BE2C (cell line): ENCODE measurements around the gene NAV3.

Experiments
- DNase-seq: peaks from one replicate; pipeline ENCODE4 v3.0.0-alpha.2; 2020
- H3K27me3 ChIP-seq: fragments of 250-450 bp; sonication (Bioruptor Pico); 2 replicates; pipeline ENCODE4 v1.5.1; 2020; ENCODE audit warnings: mild to moderate bottlenecking
- H3K36me3 ChIP-seq: fragments of 250-450 bp; sonication (Bioruptor Pico); 2 replicates; pipeline ENCODE4 v1.5.1; 2020; ENCODE audit warnings: mild to moderate bottlenecking
- H3K4me1 ChIP-seq: fragments of 250-450 bp; sonication (Bioruptor Pico); 2 replicates; pipeline ENCODE4 v1.5.1; 2020
- H3K4me3 ChIP-seq: 2 replicates; pipeline ENCODE4 v1.5.1; 2011; ENCODE audit warnings: low read depth, low read length
- H3K9me3 ChIP-seq: fragments of 250-450 bp; sonication (Bioruptor Pico); 2 replicates; pipeline ENCODE4 v1.5.1; 2020
- TF ChIP-seq, protein P1 (sequence below): IDR thresholded peaks from 2 replicates; pipeline ENCODE4 v1.5.1; 2012; ENCODE audit warnings: mild to moderate bottlenecking, low read depth, low read length

NAV3 gene

DNA sequence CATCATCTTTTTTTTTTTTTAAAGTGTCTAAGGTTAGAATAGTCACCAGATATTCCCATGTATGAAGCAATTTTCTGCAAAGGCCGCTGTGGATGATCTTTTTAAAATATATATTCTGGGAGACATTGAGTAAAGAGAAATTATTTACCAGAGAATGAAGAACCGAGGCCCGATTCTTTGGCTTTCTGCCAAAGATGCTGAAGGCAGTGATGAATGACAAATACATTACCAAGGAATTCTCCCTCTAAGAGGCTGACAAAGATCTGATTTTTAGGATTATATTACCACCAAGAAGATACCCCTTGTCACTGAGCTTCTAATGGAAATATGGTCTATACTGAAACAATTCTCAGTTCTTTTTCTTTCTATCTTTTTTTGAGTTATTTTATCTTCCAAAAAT is 336.8 kb downstream of the NAV3 start:
- Histone ChIP-seq H3K9me3 (no peaks in the 10 kb centered on the region), H3K36me3 (no peaks in the 10 kb centered on the region), H3K4me1 (no peaks in the 10 kb centered on the region), H3K4me3 (no peak overlapping the region), H3K27me3 (peaks cover 81% of the 10 kb centered on the region)
- TF ChIP-seq, protein P1, sequence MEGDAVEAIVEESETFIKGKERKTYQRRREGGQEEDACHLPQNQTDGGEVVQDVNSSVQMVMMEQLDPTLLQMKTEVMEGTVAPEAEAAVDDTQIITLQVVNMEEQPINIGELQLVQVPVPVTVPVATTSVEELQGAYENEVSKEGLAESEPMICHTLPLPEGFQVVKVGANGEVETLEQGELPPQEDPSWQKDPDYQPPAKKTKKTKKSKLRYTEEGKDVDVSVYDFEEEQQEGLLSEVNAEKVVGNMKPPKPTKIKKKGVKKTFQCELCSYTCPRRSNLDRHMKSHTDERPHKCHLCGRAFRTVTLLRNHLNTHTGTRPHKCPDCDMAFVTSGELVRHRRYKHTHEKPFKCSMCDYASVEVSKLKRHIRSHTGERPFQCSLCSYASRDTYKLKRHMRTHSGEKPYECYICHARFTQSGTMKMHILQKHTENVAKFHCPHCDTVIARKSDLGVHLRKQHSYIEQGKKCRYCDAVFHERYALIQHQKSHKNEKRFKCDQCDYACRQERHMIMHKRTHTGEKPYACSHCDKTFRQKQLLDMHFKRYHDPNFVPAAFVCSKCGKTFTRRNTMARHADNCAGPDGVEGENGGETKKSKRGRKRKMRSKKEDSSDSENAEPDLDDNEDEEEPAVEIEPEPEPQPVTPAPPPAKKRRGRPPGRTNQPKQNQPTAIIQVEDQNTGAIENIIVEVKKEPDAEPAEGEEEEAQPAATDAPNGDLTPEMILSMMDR: no peak
- peak; percentile 10 for DNase-seq

DNA sequence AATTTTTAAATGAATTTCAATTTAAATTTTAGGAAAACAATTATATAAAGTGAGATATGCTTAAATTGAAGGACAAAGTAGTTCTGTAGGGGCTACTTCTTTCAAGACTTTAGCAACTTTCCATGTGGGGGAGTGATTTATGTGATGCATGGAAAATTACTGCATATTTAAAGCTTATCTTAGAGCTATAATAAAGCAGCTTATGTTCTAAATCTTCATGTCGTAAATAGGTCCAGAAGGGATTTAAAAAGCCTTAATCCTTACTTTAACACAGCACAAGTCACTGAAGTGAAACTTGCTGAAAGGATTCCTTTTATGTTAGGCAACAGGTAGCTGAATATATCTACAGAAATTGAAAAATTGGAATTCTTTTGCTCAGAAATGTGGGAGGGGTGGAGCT is 340.4 kb downstream of the NAV3 start:
- no peaks in the 10 kb centered on the region for H3K36me3 ChIP-seq
- TF ChIP-seq, protein P1: no peak
- H3K27me3 ChIP-seq: peaks cover 94% of the 10 kb centered on the region
- no peaks in the 10 kb centered on the region for H3K4me1 ChIP-seq
- no peaks in the 10 kb centered on the region for H3K9me3 ChIP-seq
- DNase-seq: no peak
- no peak overlapping the region for H3K4me3 ChIP-seq

DNA sequence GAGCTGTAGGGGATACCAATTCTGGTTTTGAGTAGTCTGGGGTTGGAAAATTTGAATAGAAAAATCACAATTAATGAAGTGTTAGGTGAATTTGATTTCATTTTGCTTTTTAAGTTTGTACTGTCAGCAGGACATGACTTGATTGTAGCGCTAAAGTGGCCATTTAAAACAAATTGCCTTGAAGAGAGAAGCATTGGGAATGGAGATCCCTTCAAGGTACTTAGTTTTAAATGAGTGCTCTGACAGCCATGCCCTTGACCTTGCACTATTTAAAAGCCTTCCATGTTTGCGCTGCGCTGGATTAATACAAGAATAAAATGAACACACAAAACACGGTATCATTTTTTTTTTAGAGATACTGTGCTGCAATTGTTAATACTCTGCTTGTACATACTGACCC is 345.9 kb downstream of the NAV3 start:
- Histone ChIP-seq H3K4me3 (no peak overlapping the region), H3K9me3 (no peaks in the 10 kb centered on the region), H3K27me3 (peaks cover 95% of the 10 kb centered on the region), H3K4me1 (no peaks in the 10 kb centered on the region), H3K36me3 (no peaks in the 10 kb centered on the region)
- DNase-seq: no peak
- TF ChIP-seq, protein P1: no peak

DNA sequence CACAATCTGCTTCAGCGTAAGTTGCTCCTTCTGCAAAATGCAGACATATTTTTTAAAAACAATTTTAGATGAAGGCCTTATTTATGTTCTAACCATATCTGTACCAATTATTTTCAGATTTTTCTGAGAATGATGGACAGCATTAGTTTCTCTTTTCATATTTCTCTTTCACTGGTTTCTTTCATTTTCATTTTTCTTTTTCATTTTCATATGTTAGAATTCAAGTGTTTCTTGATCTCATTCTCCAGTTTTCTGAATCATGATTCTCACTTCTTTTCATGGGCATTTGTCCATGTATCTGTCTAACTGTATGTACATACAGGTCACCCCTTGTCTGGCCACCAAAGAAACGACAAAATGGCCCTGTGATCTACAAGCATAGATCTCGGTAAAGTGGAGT is 346.6 kb downstream of the NAV3 start:
- no peak for DNase-seq
- H3K4me1 ChIP-seq: no peaks in the 10 kb centered on the region
- TF ChIP-seq, protein P1: no peak
- H3K4me3 ChIP-seq: no peak overlapping the region
- peaks cover 91% of the 10 kb centered on the region for H3K27me3 ChIP-seq
- no peaks in the 10 kb centered on the region for H3K36me3 ChIP-seq
- H3K9me3 ChIP-seq: no peaks in the 10 kb centered on the region

DNA sequence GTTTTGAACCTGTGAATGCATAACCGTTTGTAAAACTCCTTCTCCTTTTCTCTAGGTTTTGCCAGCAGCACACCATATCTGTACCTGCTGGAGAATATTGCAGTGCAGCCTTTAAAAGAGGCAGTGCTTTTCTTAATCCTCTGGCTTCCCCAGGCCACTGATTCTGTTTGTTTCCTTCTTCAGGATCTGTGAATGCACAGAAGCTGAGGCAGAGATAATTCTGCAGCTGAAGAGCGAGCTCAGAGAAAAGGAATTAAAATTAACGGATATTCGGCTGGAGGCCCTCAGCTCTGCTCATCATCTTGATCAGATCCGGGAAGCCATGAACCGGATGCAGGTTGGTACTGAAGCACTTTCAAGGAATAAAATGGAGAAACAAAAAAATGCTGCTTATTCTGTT is 348.7 kb downstream of the NAV3 start:
- DNase-seq: no peak
- Histone ChIP-seq H3K4me3 (no peak overlapping the region), H3K27me3 (peaks cover 77% of the 10 kb centered on the region), H3K9me3 (no peaks in the 10 kb centered on the region), H3K36me3 (no peaks in the 10 kb centered on the region), H3K4me1 (no peaks in the 10 kb centered on the region)
- TF ChIP-seq, protein P1: no peak

DNA sequence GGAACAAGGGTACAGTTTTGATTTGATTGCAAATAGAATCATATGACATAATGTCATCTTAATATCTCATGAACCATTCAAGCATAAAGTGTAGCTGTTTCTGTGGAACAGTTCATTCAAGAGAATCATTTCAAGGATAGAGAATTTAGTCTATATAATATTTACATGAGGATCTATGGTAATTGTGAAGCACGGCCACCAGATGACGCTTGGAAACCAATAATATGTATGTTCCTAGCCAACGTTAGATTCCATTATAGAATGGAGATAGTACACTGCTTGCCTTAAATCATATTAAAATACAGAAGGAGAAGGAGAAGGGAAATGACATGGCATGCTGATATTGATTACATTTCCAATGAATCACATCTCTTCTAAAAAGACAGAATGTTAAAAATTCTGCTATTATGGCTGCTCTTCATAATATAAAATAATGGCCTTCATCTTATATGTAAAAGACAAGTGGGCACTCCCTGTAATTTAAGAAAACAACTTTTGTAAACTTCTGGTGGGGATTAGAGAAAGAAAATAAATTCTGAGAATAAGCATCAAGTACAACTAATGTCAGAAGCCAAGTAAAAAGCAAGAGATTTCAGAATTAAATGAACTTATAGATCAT is 351.0 kb downstream of the NAV3 start:
- no peaks in the 10 kb centered on the region for H3K4me1 ChIP-seq

More for the DNA sequence above, 351.0 kb downstream of the NAV3 start:
- H3K27me3 ChIP-seq: peaks cover 69% of the 10 kb centered on the region
- DNase-seq: peak; percentile 44
- H3K9me3 ChIP-seq: no peaks in the 10 kb centered on the region
- TF ChIP-seq, protein P1: peak; percentile 78
- H3K36me3 ChIP-seq: no peaks in the 10 kb centered on the region
- no peak overlapping the region for H3K4me3 ChIP-seq
